HG03457 (cell line): ENCODE results near the gene ARFGEF3.
"Not testable (repeated sequence)": the region's sequence is repeated elsewhere in the genome, so short reads cannot be mapped to it uniquely, and the experiment has no call there.

Experiments
- ATAC-seq: cut with Tn5 transposase; IDR thresholded peaks from one replicate; pipeline ENCODE4 v1.9.1; 2021; ENCODE audit warnings: moderate number of reproducible peaks; ENCODE audit not compliant: unreplicated experiment

Gene ARFGEF3

GRCh38 chr6:138267971-138268895, 106.5 kb downstream of the ARFGEF3 start:
- no peak for ATAC-seq

DNA sequence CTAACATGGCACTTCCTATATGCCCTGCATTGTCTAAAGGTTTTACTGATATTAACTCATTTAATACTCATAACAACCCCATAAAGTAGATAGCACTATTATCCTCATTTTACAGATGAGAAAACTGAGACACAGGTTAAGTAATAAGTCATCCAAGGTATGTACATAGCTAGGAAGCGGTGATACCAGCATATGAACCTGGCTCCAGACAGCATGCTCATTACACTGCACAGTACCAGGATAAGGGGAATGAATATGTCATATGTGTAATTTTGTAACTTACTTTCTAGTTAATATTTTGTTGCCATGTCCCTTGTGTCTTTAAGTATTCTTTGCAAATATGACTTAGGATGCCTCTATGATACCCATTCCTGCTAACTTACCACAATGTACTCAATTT, 109.7 kb downstream of the ARFGEF3 start:
- no peak for ATAC-seq

DNA sequence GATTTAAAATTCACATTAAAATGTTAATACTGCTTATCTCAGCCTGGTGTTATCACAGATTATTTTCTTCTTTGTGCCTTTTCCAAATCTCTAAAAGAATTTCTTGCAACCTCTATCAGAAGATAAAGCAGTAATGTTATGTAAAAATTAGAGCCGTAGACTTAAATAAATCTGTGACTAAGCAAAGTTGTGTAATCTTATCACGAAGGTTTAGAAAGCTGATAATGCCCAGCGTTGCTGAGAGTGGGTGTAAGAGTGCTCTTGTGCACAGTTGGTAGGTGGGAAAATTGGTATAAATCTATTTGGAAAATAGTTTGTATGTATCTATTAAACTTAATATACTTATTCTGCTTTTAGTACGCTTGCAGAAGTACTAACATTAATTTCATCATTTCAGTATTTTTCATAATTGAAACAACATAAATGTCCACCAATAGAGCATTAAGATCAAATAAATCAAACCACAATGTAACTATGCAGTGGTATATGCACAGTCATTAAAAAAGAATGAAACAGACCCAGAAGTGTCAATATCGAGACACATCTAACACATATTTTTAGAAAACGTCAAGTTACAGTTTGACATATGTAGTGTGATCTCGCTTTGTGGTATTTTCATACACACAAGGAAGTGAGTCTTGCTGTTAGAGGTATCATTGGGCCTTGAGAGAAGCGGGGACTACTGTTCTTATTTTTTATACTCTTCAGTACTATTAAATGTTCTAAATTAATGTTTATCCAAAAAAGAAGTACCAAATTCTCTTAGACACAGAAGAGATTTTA, 111.0 kb downstream of the ARFGEF3 start:
- ATAC-seq = no peak

GRCh38 chr6:138275976-138276375, 114.2 kb downstream of the ARFGEF3 start:
- ATAC-seq = no peak

- no peak for ATAC-seq
These were observed 116.1 kb downstream of the ARFGEF3 start for GRCh38 chr6:138277835-138278234.

DNA sequence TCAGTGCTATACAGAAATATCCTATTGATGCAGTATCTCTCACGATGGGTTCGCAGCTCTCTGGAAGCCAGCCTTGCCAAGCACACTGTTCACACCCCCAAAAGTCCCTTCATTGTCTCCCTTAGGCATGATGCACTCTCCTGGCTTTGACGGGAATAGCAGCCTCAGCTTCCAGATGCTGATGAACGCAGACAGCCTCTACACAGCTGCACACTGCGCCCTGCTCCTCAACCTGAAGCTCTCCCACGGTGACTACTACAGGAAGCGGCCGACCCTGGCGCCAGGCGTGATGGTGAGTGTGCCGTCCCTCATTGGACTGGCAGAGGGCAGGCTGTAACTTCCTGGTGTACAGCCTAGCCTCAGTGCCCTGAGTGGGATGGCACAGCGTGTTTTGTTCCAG, 116.6 kb downstream of the ARFGEF3 start:
- no peak for ATAC-seq

DNA sequence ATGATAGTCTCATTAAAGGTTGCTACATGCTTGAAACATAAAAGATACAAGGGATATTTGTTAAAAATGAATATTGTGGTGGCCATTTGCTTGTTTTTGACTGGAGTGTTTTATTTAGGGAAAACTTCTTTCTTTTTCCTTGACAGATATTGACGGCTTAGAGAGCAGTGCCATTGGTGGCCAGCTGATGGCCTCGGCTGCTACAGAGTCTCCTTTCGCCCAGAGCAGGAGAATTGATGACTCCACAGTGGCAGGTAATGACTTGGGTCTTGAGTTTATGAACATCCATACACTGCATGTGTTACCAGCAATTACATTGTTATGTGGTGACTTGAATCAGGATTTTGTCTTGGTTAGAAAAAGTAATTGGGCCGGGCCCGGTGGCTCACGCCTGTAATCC, 124.1 kb downstream of the ARFGEF3 start:
- no peak for ATAC-seq

DNA sequence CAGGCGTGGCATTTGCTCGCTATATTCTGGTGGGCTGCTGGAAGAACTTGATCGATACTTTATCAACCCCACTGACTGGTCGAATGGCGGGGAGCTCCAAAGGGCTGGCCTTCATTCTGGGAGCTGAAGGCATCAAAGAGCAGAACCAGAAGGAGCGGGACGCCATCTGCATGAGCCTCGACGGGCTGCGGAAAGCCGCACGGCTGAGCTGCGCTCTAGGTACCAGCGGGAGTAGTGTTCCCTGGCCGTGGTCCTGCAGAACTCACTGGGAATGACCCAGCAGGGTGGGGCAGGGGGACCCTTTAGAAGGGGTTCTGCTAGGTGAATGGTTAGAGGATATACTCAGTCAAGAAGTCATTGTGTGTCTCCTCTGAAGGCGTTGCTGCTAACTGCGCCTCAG, 125.0 kb downstream of the ARFGEF3 start:
- ATAC-seq = no peak

DNA sequence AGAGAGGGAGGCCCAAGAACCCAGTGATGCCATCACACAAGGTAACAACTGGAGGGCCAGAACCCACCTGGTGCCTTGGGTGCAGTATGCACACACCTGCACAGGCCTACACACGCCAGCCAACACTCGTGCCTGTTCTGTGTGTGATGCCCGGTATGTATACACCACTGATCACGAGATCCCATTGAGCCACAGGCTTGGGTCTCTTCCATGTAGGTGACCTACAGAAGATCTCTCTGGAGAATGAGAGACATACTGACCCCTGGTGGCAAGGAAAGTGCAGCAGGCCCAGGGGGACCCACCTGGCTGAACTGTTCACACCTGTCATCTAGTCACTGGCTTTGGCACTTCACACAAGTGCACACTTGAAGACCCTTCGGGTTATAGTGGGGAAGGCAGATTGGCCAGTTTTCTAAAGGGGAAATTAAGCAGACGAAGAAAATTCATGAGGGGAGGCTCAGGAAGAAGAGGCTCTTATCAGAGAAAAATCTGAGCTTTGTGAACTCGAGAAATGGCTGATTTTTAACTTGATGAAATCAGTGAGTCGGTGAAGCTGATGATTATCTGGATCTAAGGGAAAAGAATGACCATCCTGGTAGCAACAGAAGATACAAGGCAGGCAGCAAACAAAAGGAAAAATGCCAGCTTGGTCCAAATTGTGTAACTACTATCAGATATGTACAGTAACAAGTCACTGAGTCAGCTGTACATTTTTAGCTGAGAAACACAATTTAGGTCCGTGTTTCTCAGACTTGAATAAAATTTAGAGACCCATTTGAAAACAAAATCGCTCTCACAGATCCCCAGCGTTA, 125.6 kb downstream of the ARFGEF3 start:
- no peak for ATAC-seq

- ATAC-seq = not testable (repeated sequence)
These were observed 126.8 kb downstream of the ARFGEF3 start for GRCh38 chr6:138288428-138289085.

DNA sequence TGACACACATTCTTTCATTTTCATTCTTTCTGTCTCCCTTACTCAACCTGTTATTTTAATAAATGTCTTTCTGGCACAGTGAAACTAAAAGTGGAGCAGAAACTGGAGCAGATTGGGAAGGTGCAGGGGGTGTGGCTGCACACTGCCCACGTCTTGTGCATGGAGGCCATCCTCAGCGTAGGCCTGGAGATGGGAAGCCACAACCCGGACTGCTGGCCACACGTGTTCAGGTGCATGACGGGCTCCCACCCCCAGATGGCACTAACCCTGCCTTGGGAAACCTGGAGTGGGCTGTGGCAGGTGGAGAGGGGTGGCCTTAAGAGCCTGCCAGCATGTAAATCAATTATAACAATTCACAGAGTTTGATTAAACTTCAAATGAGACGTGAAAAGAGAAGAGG, 128.0 kb downstream of the ARFGEF3 start:
- ATAC-seq = no peak

DNA sequence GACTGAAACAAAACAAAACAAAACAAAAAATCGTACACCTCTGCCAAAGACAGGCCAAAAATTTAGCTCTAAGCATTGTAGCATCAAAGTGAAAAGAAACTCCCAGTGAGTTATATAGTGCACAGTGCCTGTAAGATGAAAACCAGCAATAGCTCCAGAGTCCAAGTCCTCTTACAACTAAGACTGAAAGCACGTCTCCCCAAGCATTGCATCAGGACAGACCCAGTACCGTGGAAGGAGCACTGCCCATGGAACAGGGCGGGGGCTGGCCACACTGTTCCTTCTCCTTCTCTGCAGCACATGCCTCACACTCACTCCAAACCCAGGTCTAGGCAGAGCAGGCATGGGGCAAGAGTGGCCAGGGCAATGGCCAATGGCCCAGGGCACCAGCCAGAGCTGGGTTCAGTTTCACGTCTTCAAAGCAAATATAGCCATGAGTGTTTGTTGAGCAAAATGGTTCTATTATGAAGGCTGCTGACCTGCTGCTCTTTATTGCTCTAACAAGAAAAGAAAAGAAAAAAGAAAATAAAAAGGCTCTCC, 128.8 kb downstream of the ARFGEF3 start:
- ATAC-seq = no peak

GRCh38 chr6:138291036-138291848, 129.5 kb downstream of the ARFGEF3 start:
- no peak for ATAC-seq

DNA sequence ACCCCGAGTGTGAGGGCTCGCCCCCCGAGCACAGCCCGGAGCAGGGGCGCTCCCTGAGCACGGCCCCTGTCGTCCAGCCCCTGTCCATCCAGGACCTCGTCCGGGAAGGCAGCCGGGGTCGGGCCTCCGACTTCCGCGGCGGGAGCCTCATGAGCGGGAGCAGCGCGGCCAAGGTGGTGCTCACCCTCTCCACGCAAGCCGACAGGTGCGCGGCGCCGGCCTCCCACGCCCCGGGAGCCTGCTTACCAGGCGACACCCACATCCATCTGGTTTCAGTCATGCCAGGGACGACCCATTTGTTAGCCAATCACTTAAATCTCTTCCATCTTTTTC, 130.1 kb downstream of the ARFGEF3 start:
- ATAC-seq = no peak

- no peak for ATAC-seq
These were observed 130.7 kb downstream of the ARFGEF3 start for GRCh38 chr6:138292482-138292881.

DNA sequence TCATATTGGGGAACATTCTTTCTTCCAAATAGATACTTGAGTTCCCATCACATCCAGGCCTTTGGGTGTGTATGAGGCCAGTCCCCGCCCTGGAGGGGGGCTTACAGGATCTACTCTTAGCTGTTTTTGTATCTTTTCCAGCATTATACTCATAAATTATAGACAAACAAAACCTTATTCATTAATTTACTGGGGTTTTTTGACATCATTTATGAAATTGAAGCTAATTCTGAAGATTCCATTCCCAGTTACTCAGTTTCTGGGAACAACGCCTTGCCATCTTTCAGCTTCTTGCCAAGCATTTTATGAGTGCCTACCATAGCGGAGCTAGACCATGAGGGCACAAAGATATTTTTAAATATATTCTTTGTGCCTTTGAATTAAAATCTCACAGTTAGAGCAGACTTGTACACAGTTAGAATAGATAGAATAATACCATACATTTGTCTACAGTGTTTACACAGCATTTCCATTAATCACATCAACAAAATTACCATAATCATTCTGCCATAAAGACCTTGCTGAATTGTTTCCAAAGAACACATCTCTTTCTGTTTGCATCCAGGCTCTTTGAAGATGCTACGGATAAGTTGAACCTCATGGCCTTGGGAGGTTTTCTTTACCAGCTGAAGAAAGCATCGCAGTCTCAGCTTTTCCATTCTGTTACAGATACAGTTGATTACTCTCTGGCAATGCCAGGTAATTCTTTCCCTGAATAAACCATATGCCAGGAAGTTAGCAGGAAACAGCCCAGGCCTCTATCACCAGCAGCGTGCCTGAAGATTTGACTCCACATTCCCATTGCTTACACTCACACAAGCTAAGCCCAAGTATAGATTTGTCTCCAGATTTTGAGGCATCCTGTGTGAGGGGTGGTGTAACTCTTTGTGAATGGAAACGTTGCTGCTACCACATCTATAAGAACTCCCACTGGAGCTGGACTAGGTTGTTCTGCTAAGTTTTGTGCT, 132.0 kb downstream of the ARFGEF3 start:
- ATAC-seq = no peak

- no peak for ATAC-seq
These were observed 134.6 kb downstream of the ARFGEF3 start for GRCh38 chr6:138296381-138296780.

DNA sequence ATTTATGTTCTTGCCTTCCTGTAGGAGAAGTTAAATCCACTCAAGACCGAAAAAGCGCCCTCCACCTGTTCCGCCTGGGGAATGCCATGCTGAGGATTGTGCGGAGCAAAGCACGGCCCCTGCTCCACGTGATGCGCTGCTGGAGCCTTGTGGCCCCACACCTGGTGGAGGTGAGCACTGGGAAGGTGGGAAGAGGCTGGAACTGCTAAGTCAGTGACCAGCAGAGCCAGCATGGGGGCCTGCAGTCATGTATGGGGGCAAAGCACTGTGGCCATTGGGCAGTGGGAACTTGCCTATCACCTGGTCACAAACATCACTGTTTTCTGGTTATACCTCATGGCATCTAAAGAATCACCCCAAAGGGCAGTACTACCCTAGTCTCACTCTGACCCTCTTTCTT, 135.0 kb downstream of the ARFGEF3 start:
- ATAC-seq = no peak
